Mesendoderm (in vitro differentiated cells): ENCODE data around the gene MATR3.

Experiments used
- DNase-seq: peaks from one replicate; pipeline ENCODE4 v3.0.0; 2013
- H2AK5ac ChIP-seq: 2 replicates; pipeline ENCODE4 v1.6.1; 2013; ENCODE audit warnings: low read length, inconsistent platforms
- H2BK120ac ChIP-seq: 2 replicates; pipeline ENCODE4 v1.6.1; 2013; ENCODE audit warnings: low read depth, mild to moderate bottlenecking, low read length, moderate library complexity, mixed read lengths
- H2BK15ac ChIP-seq: replicated peaks from 2 replicates; pipeline ENCODE4 v1.6.1; 2013; ENCODE audit warnings: low read depth, mild to moderate bottlenecking, moderate library complexity
- H2BK5ac ChIP-seq: 2 replicates; pipeline ENCODE4 v1.6.1; 2013; ENCODE audit warnings: low read length, inconsistent platforms
- H3K18ac ChIP-seq: 2 replicates; pipeline ENCODE4 v1.6.1; 2013; ENCODE audit warnings: mild to moderate bottlenecking, low read length, mixed read lengths
- H3K23ac ChIP-seq: one replicate; pipeline ENCODE4 v1.6.1; 2013; ENCODE audit warnings: low read length
- H3K27ac ChIP-seq: 2 replicates; pipeline ENCODE4 v1.5.1; 2013; ENCODE audit warnings: low read depth, mild to moderate bottlenecking, inconsistent platforms, low read length, moderate library complexity
- H3K27me3 ChIP-seq: 2 replicates; pipeline ENCODE4 v1.6.1; 2013; ENCODE audit warnings: low read length, control low read depth, mild to moderate bottlenecking, inconsistent platforms; ENCODE audit not compliant: insufficient read depth, poor library complexity
- H3K36me3 ChIP-seq: 2 replicates; pipeline ENCODE4 v1.6.1; 2013; ENCODE audit warnings: low read length, inconsistent platforms; ENCODE audit not compliant: control insufficient read depth, insufficient read depth
- H3K4ac ChIP-seq: one replicate; pipeline ENCODE4 v1.6.1; 2013; ENCODE audit warnings: low read depth, mild to moderate bottlenecking, low read length, moderate library complexity
- H3K4me1 ChIP-seq: 2 replicates; pipeline ENCODE4 v1.6.1; 2013; ENCODE audit warnings: low read depth, low read length, inconsistent platforms; ENCODE audit not compliant: control insufficient read depth
- H3K4me2 ChIP-seq: 2 replicates; pipeline ENCODE4 v1.6.1; 2013; ENCODE audit warnings: low read length
- H3K4me3 ChIP-seq: 2 replicates; pipeline ENCODE4 v1.5.1; 2013; ENCODE audit warnings: mild to moderate bottlenecking, low read length
- H3K56ac ChIP-seq: one replicate; pipeline ENCODE4 v1.6.1; 2013; ENCODE audit warnings: low read length
- H3K79me1 ChIP-seq: 2 replicates; pipeline ENCODE4 v1.6.1; 2013; ENCODE audit warnings: low read length, inconsistent platforms
- H3K79me2 ChIP-seq: 2 replicates; pipeline ENCODE4 v1.6.1; 2013; ENCODE audit warnings: mild to moderate bottlenecking, low read length; ENCODE audit not compliant: control insufficient read depth, insufficient read depth
- H3K9ac ChIP-seq: 2 replicates; pipeline ENCODE4 v1.6.1; 2013; ENCODE audit warnings: low read length, inconsistent platforms
- H4K5ac ChIP-seq: one replicate; pipeline ENCODE4 v1.6.1; 2013; ENCODE audit warnings: low read length
- H4K8ac ChIP-seq: one replicate; pipeline ENCODE4 v1.6.1; 2013; ENCODE audit warnings: low read depth, mild to moderate bottlenecking, control low read depth, low read length, moderate library complexity
- WGBS: extraction: QIAGEN DNeasy Blood & Tissue Kit; methylation state at CpG from one replicate; pipeline ENCODE4 v1.1.7; 2013; ENCODE audit warnings: low lambda C conversion rate, missing lambda C conversion rate; ENCODE audit not compliant: insufficient coverage; ENCODE audit errors: extremely low coverage; 5-methylcytosine and 5-hydroxymethylcytosine counted together

MATR3 gene

GRCh38 chr5:139293202-139293506, 386 bp upstream of the MATR3 start:
- no CpG with 5 or more reads among the region's 11 CpGs for WGBS
- Histone ChIP-seq H2BK5ac (no peak overlapping the region), H4K8ac (no peak overlapping the region), H4K5ac (peak overlapping the region; percentile 92), H3K23ac (no peak overlapping the region), H3K79me2 (peaks cover 45% of the 10 kb centered on the region), H3K4me3 (peak overlapping the region; percentile 14), H3K4me1 (peaks cover 5% of the 10 kb centered on the region), H3K36me3 (no peaks in the 10 kb centered on the region), H3K56ac (peak overlapping the region; percentile 87), H3K4ac (peak overlapping the region; percentile 25), H3K27ac (peak overlapping the region; percentile 38), H2AK5ac (peak overlapping the region; percentile 32), H3K79me1 (no peaks in the 10 kb centered on the region), H3K9ac (peak overlapping the region; percentile 77), H2BK120ac (no peak overlapping the region), H3K18ac (peak overlapping the region; percentile 71), H2BK15ac (no peak overlapping the region), H3K4me2 (peak overlapping the region; percentile 75), H3K27me3 (no peaks in the 10 kb centered on the region)
- no peak for DNase-seq

DNA sequence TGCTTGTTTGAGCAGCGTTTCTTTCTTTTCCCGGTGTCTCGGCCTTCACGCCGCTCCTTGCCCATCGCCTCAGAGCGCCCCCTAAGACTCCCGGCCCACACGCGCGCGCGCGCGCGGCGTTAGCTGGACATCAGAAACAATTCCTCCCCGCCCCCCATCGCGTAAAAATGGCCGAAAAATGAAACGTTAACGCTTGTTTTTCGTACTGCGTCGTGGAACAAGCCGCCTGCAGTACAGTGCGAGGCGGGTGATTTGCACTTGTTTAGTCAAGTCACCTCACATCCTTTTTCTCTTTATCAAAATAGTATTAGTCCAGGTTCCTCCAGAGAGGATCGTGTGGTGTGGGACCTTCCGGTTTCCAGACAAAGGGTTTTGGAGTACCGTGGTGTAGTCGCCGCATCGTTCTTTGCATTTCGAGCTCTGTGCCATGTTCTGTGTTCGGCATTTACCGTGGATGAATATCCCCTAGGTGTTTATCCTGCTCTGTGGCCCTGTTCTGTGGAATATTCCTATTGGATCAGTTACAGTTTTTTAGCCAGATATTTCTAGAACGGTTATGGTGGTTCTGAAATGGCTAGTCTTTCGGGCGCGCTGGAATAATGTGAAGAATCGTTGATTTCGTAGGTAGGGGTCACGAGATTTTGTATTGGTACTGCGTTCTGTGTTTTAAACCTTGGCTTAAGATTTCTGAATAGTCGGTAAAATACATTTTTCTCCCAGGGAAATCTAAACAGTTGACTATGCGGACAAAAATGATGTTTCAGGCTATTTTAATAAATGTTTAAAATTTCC, 1.0 kb downstream of the MATR3 start:
- H3K4me3 ChIP-seq: peak overlapping the region; percentile 53
- H2AK5ac ChIP-seq: no peak overlapping the region
- peak overlapping the region; percentile 99 for H3K4ac ChIP-seq
- WGBS: no CpG with 5 or more reads among the region's 48 CpGs
- H2BK120ac ChIP-seq: no peak overlapping the region
- peak overlapping the region; percentile 96 for H3K27ac ChIP-seq
- peak overlapping the region; percentile 99 for H3K9ac ChIP-seq
- peaks cover 59% of the 10 kb centered on the region for H3K79me2 ChIP-seq
- DNase-seq: peak; percentile 85
- H3K79me1 ChIP-seq: no peaks in the 10 kb centered on the region
- H3K4me1 ChIP-seq: peaks cover 7% of the 10 kb centered on the region
- no peaks in the 10 kb centered on the region for H3K27me3 ChIP-seq
- H3K23ac ChIP-seq: peak overlapping the region; percentile 67
- peak overlapping the region; percentile 78 for H3K18ac ChIP-seq
- no peaks in the 10 kb centered on the region for H3K36me3 ChIP-seq
- H2BK15ac ChIP-seq: no peak overlapping the region
- no peak overlapping the region for H4K8ac ChIP-seq
- peak overlapping the region; percentile 99 for H3K56ac ChIP-seq
- H4K5ac ChIP-seq: no peak overlapping the region
- peak overlapping the region; percentile 62 for H3K4me2 ChIP-seq
- peak overlapping the region; percentile 61 for H2BK5ac ChIP-seq

GRCh38 chr5:139295346-139296057, 2.0 kb downstream of the MATR3 start:
- H3K9ac ChIP-seq: peak overlapping the region; percentile 99
- H2BK120ac ChIP-seq: no peak overlapping the region
- no peak overlapping the region for H3K4ac ChIP-seq
- no CpG with 5 or more reads among the region's 16 CpGs for WGBS
- H2BK15ac ChIP-seq: no peak overlapping the region
- no peak overlapping the region for H2AK5ac ChIP-seq
- H3K18ac ChIP-seq: no peak overlapping the region
- H4K5ac ChIP-seq: no peak overlapping the region
- H4K8ac ChIP-seq: no peak overlapping the region
- H3K27me3 ChIP-seq: no peaks in the 10 kb centered on the region
- H3K36me3 ChIP-seq: no peaks in the 10 kb centered on the region
- peak; percentile 53 for DNase-seq
- peaks cover 69% of the 10 kb centered on the region for H3K79me2 ChIP-seq
- H3K79me1 ChIP-seq: no peaks in the 10 kb centered on the region
- no peak overlapping the region for H3K23ac ChIP-seq
- peak overlapping the region; percentile 66 for H3K4me2 ChIP-seq
- peak overlapping the region; percentile 99 for H3K56ac ChIP-seq
- H3K27ac ChIP-seq: no peak overlapping the region
- peak overlapping the region; percentile 53 for H3K4me3 ChIP-seq
- H2BK5ac ChIP-seq: no peak overlapping the region
- peaks cover 7% of the 10 kb centered on the region for H3K4me1 ChIP-seq

GRCh38 chr5:139296198-139296597, 2.7 kb downstream of the MATR3 start:
- DNase-seq: no peak
- Histone ChIP-seq H3K56ac (no peak overlapping the region), H4K5ac (no peak overlapping the region), H3K9ac (no peak overlapping the region), H4K8ac (no peak overlapping the region), H2AK5ac (no peak overlapping the region), H3K23ac (no peak overlapping the region), H2BK120ac (no peak overlapping the region), H3K79me1 (no peaks in the 10 kb centered on the region), H3K4me2 (no peak overlapping the region), H3K36me3 (no peaks in the 10 kb centered on the region), H3K79me2 (peaks cover 76% of the 10 kb centered on the region), H3K4me1 (peaks cover 7% of the 10 kb centered on the region), H3K27me3 (no peaks in the 10 kb centered on the region), H3K27ac (no peak overlapping the region), H2BK5ac (no peak overlapping the region), H3K4ac (no peak overlapping the region), H2BK15ac (no peak overlapping the region), H3K18ac (no peak overlapping the region), H3K4me3 (no peak overlapping the region)
- WGBS: 100% methylated on average over 1 of the region's 6 CpGs

- H3K56ac ChIP-seq: no peak overlapping the region
- no peak for DNase-seq
- H3K79me2 ChIP-seq: peaks cover 83% of the 10 kb centered on the region
- no peaks in the 10 kb centered on the region for H3K27me3 ChIP-seq
- H3K79me1 ChIP-seq: no peaks in the 10 kb centered on the region
- H2AK5ac ChIP-seq: no peak overlapping the region
- no peaks in the 10 kb centered on the region for H3K36me3 ChIP-seq
- H3K4me1 ChIP-seq: peaks cover 7% of the 10 kb centered on the region
- no peak overlapping the region for H2BK120ac ChIP-seq
- no peak overlapping the region for H2BK5ac ChIP-seq
- no peak overlapping the region for H3K4me3 ChIP-seq
- no peak overlapping the region for H2BK15ac ChIP-seq
- no peak overlapping the region for H3K4ac ChIP-seq
- no peak overlapping the region for H4K8ac ChIP-seq
- H3K4me2 ChIP-seq: peak overlapping the region; percentile 13
- no peak overlapping the region for H3K23ac ChIP-seq
- no peak overlapping the region for H3K18ac ChIP-seq
- H3K27ac ChIP-seq: no peak overlapping the region
- H4K5ac ChIP-seq: no peak overlapping the region
- no CpG with 5 or more reads among the region's 12 CpGs for WGBS
- H3K9ac ChIP-seq: peak overlapping the region; percentile 34
These were observed 3.4 kb downstream of the MATR3 start for GRCh38 chr5:139296862-139297326.
